ENCODE results near the gene HMGB2.

DNA sequence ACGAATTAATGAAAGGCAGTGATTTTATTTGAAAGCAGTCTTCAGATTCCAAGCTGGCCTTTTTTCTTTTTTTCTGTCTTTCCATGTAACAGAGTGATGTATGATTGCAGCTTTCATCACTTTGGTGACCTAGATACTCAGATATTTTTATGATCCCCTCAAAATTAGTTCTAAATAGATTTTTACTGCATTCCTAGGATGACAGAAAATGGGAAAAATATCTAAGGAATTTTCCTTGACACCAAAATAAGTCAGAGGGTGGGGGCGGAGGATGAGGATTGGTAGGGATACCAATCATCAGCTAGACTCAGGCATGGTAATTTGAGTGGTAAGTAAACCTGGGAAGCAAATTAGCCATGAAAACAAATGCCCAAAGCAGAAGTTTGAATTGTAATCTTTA lies 11.9 kb upstream of the HMGB2 start:
- TF ChIP-seq SUZ12 (IDR thresholded peaks at IDR 0.05; ENCODE audit: extremely low read depth, insufficient read depth, insufficient read length) (no peak), YY1 (IDR thresholded peaks at IDR 0.05; ENCODE audit: insufficient read depth, insufficient read length) (no peak), ZNF274 (IDR thresholded peaks at IDR 0.05; ENCODE audit: low read depth, low read length) (no peak)
